Adrenal gland (tissue), 5 donors: ENCODE results near the gene HTR2C.

Source experiments
- CTCF ChIP-seq, 6 experiments: fragments of 450-650 bp in 4 of 6; fragments of 200-600 bp in 2 of 6; sonication (generic) in 1 of 6; IDR thresholded peaks; 1 replicate in 5 of 6; 2 replicates in 1 of 6; pipeline versions ENCODE4 v1.5.1 to v1.8.0; 2016 to 2021; ENCODE audit warnings: antibody characterized with exemption in 6 of 6, mild to moderate bottlenecking in 2 of 6, moderate library complexity in 1 of 6
- POLR2A ChIP-seq, 2 donors: fragments of 450-650 bp; IDR thresholded peaks; one replicate each; pipeline ENCODE4 v1.6.1; 2017; ENCODE audit warnings: antibody characterized with exemption in 2 of 2, mild to moderate bottlenecking in 2 of 2, moderate library complexity in 1 of 2
- donor health status: DM: no; HTN: no; CAD: no.

- TF ChIP-seq CTCF (IDR thresholded peaks at IDR 0.05), result no peak
- no peak for TF ChIP-seq POLR2A (IDR thresholded peaks at IDR 0.05)
Measured at GRCh38 chrX:114584983-114585842, 1.3 kb downstream of the HTR2C start.
